Naive thymus-derived CD8-positive, alpha-beta T cell (primary cell): ENCODE results near the gene KRT85. TPM values are rescaled to one million over a fixed set of nuclear protein-coding genes. Genes with fewer than 3 reads are reported as not detected.

Experiments used
- ATAC-seq, 2 donors: fragments of 150-1000 bp; cut with Tn5 transposase in 1 of 2; sonication (Bioruptor Pico), chemical (Tn5 transposase) in 1 of 2; 1 replicate in 1 of 2; 2 replicates in 1 of 2; pipeline ENCODE4 v1.10.0; 2021; ENCODE audit warnings: mild to moderate bottlenecking in 2 of 2, moderate library complexity in 2 of 2
- POLR2A ChIA-PET: fragments of 350-600 bp; sonication (Branson Sonifier 250); formaldehyde crosslinking; loops from one replicate; lab custom pipeline; 2021; ENCODE audit warnings: antibody characterized with exemption; lab: Charles Lee
- DNase-seq, 10 donors: peaks; one replicate each; pipeline versions ENCODE4 v3.0.0 to v3.0.0-alpha.2; 2020 to 2022
- H3K27ac Mint-ChIP-seq, 10 donors: one replicate each; pipeline ENCODE4 v1.8.0; 2020 to 2022; ENCODE audit warnings: mild to moderate bottlenecking in 10 of 10, mixed read lengths in 10 of 10, moderate library complexity in 4 of 10, inconsistent platforms in 1 of 10
- H3K27me3 Mint-ChIP-seq, 5 donors: one replicate each; pipeline ENCODE4 v1.8.0; 2021 to 2022; ENCODE audit warnings: mixed read lengths in 5 of 5
- H3K36me3 Mint-ChIP-seq, 3 donors: one replicate each; pipeline ENCODE4 v1.8.0; 2020 to 2022; ENCODE audit warnings: mixed read lengths in 3 of 3, mild to moderate bottlenecking in 2 of 3, inconsistent platforms in 1 of 3
- H3K4me1 Mint-ChIP-seq, 4 donors: one replicate each; pipeline ENCODE4 v1.8.0; 2021 to 2022; ENCODE audit warnings: mixed read lengths in 4 of 4
- H3K4me3 Mint-ChIP-seq, 10 donors: one replicate each; pipeline ENCODE4 v1.8.0; 2020 to 2022; ENCODE audit warnings: mild to moderate bottlenecking in 10 of 10, mixed read lengths in 10 of 10, moderate library complexity in 6 of 10, inconsistent platforms in 1 of 10
- H3K9me3 Mint-ChIP-seq, 9 donors: one replicate each; pipeline ENCODE4 v1.8.0; 2020 to 2022; ENCODE audit warnings: mixed read lengths in 9 of 9, mild to moderate bottlenecking in 3 of 9, inconsistent platforms in 1 of 9, moderate library complexity in 1 of 9
- polyA plus RNA-seq, 3 donors: library from polyadenylated mRNA; unstranded; fragments of 300-500 nt; fragmentation: Illumina TruSeq; gene quantifications; one replicate each; pipeline ENCODE4 v1.2.3, GENCODE V29; 2021
- total RNA-seq, 8 experiments: library from RNA in 2 of 8; stranded (reverse) in 2 of 8; gene quantifications; one replicate each; pipeline ENCODE4 v1.2.3 and lab custom pipeline; 2021 to 2026

Gene KRT85
- total and polyA plus RNA-seq, 5 experiments from 2014 or later, result not detected

GRCh38 chr12:52341066-52341580 is 26.2 kb downstream of the KRT85 start:
- Mint-ChIP-seq H3K36me3 (peaks cover 0 to 9% (median 0%) of the 10 kb centered on the region in 3 donors), H3K9me3 (peaks cover 0 to 14% (median 5%) of the 10 kb centered on the region in 9 donors), H3K27me3 (peaks cover 0 to 16% (median 7%) of the 10 kb centered on the region in 5 donors), H3K4me1 (peaks cover 0 to 7% (median 0%) of the 10 kb centered on the region in 4 donors), H3K4me3 (no peak overlapping the region), H3K27ac (no peak overlapping the region)
- no peak for ATAC-seq
- POLR2A ChIA-PET, result no interaction called here
- peak in 1 of 10 donors; percentile 42 for DNase-seq

DNA sequence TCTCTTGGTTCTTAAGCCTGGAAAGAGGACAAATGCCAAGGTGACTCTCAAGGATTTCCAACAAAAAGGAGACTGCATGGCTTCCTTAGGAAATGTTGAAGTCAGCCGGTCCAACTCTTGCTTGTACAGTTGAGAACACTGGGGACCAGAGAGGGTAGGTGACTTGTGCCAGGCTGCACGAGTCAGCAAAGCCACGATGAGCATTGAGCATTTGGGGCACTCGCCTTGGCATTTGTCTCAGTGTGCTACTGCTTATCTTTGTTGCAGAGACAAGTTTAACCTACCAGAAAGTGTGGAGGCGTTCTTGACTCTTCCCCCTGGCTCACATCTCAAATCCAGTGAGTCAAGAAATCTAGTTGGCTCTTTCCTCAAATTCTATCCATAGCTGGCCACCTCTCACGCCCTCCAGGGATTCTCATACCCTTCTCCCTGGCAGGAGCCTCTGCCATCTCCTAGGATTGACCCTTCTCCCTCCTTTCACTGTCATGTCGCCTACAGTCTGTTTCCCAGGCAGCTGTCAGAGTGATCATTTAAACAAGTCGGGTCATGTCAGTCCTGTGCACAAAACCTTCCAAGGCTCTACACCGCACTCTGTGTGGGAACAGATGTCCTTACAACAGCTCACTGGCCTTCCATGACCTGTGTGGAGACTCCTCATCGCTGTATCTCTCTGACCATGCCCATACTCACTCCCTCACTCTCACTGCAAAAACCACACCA is 28.9 kb downstream of the KRT85 start:
- peaks cover 0 to 9% (median 0%) of the 10 kb centered on the region in 3 donors for H3K36me3 Mint-ChIP-seq
- peaks cover 0 to 4% (median 0%) of the 10 kb centered on the region in 4 donors for H3K4me1 Mint-ChIP-seq
- H3K4me3 Mint-ChIP-seq, result no peak overlapping the region
- peak in 1 of 10 donors; percentile 23 for DNase-seq
- H3K27ac Mint-ChIP-seq, result no peak overlapping the region
- ATAC-seq, result no peak
- peaks cover 3 to 20% (median 10%) of the 10 kb centered on the region in 5 donors for H3K27me3 Mint-ChIP-seq
- H3K9me3 Mint-ChIP-seq, result peaks cover 0 to 16% (median 9%) of the 10 kb centered on the region in 9 donors
- POLR2A ChIA-PET, result interaction anchor here (1.6 kb wide), 1 partner anchor 11 kb away, joined by 4 read pairs; no protein-coding TSS in a partner anchor

- Mint-ChIP-seq H3K4me1 (peaks cover 0 to 4% (median 0%) of the 10 kb centered on the region in 4 donors), H3K36me3 (peaks cover 0 to 9% (median 0%) of the 10 kb centered on the region in 3 donors), H3K4me3 (no peak overlapping the region), H3K9me3 (peaks cover 0 to 16% (median 9%) of the 10 kb centered on the region in 9 donors), H3K27ac (no peak overlapping the region), H3K27me3 (peaks cover 3 to 27% (median 10%) of the 10 kb centered on the region in 5 donors)
- no peak for DNase-seq
- POLR2A ChIA-PET, result no interaction called here
- ATAC-seq, result no peak
Observed at GRCh38 chr12:52337054-52337453, 30.2 kb downstream of the KRT85 start.

DNA sequence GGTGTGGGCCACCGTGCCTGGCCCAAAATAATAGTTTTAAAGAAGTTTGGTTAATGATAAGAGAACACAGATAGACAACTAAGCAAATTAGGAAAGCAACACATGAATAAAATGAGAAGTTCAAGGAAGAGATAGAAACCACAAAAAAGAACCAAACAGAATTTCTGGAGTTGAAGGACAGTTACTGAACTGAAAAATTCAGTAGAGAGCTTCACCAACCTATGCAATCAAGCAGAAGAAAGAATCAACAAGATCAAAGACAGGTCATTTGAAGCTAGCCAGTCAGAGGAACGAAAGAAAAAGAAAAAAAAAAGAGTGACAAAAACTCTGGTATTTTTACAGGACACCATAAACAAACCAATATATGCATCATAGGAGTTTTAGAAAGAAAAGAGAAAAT is 30.6 kb downstream of the KRT85 start:
- H3K27ac Mint-ChIP-seq, result no peak overlapping the region
- no peak for DNase-seq
- peaks cover 3 to 31% (median 9%) of the 10 kb centered on the region in 5 donors for H3K27me3 Mint-ChIP-seq
- H3K4me3 Mint-ChIP-seq, result no peak overlapping the region
- peaks cover 0 to 16% (median 9%) of the 10 kb centered on the region in 9 donors for H3K9me3 Mint-ChIP-seq
- no peak for ATAC-seq
- peaks cover 0 to 4% (median 0%) of the 10 kb centered on the region in 4 donors for H3K4me1 Mint-ChIP-seq
- H3K36me3 Mint-ChIP-seq, result peaks cover 0 to 9% (median 0%) of the 10 kb centered on the region in 3 donors
- POLR2A ChIA-PET, result no interaction called here

DNA sequence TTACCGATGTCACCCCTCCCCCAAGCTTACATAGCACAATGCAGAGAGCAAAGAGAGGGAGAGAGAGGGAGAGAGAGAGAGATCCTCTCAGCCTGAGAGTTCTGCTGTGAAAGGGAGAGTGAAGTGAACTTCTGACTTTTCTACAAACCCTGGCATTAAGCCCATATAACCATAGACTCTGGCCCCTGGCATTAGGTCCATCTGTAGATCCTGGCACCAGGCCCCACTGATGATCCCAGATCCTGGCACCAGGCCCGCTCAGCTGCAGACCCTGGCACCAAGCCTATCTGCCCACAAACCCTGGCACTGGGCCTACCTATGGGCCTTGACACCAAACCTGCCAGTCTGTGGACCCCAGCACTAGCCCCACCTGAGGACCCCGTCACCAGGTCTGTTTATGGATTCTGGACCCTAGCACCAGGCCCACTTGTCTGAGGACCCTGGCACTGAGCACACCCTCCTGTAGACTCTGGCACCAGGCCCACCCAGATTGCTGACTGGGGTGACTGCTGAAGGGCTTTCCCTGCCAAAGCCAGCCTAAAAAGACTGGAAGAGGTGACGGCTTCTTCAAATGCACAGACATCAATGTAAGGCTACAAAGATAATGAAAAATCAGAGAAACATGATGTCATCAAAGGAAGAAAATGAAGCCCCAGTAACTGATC is 31.6 kb downstream of the KRT85 start:
- Mint-ChIP-seq H3K36me3 (peaks cover 0 to 9% (median 0%) of the 10 kb centered on the region in 3 donors), H3K4me3 (no peak overlapping the region), H3K4me1 (peaks cover 0 to 4% (median 0%) of the 10 kb centered on the region in 4 donors), H3K27ac (no peak overlapping the region), H3K9me3 (peaks cover 0 to 16% (median 9%) of the 10 kb centered on the region in 9 donors), H3K27me3 (peaks cover 3 to 33% (median 11%) of the 10 kb centered on the region in 5 donors)
- POLR2A ChIA-PET, result no interaction called here
- DNase-seq, result peak in 1 of 10 donors; percentile 40
- no peak for ATAC-seq

- Mint-ChIP-seq H3K4me1 (peaks cover 0 to 3% (median 0%) of the 10 kb centered on the region in 4 donors), H3K27ac (no peak overlapping the region), H3K4me3 (no peak overlapping the region), H3K36me3 (peaks cover 0 to 9% (median 0%) of the 10 kb centered on the region in 3 donors), H3K9me3 (peaks cover 0 to 16% (median 9%) of the 10 kb centered on the region in 9 donors), H3K27me3 (peaks cover 3 to 27% (median 11%) of the 10 kb centered on the region in 5 donors)
- DNase-seq (no peak), ATAC-seq (no peak)
- POLR2A ChIA-PET, result no interaction called here
Observed at GRCh38 chr12:52334185-52334584, 33.1 kb downstream of the KRT85 start.

GRCh38 chr12:52333321-52333720 is 34.0 kb downstream of the KRT85 start:
- DNase-seq (peak in 1 of 10 donors; percentile 19), ATAC-seq (no peak)
- peaks cover 0 to 2% (median 0%) of the 10 kb centered on the region in 4 donors for H3K4me1 Mint-ChIP-seq
- peaks cover 3 to 18% (median 11%) of the 10 kb centered on the region in 5 donors for H3K27me3 Mint-ChIP-seq
- POLR2A ChIA-PET, result no interaction called here
- peaks cover 0 to 9% (median 0%) of the 10 kb centered on the region in 3 donors for H3K36me3 Mint-ChIP-seq
- H3K4me3 Mint-ChIP-seq, result no peak overlapping the region
- H3K27ac Mint-ChIP-seq, result no peak overlapping the region
- H3K9me3 Mint-ChIP-seq, result peaks cover 0 to 16% (median 9%) of the 10 kb centered on the region in 9 donors

DNA sequence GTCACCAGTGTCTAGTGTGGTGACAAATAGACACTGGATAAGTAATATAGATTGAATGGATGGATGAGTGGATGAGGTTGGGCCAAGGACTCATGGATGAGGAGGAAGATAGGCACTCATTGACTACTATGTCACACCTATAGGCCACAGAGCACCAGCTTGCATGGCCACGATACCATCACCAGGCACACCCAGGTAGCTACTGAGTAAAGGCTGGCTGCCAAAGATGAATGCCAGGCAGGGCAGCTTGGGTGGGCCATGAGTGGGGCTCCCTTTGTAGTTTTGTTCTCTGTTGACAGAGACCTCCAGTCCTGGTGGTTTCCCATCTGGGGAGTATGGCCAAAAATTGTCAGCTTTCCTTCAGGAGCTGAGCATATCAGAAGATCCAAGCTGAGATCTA is 34.9 kb downstream of the KRT85 start:
- peaks cover 4 to 5% (median 4%) of the 10 kb centered on the region in 4 donors for H3K4me1 Mint-ChIP-seq
- H3K36me3 Mint-ChIP-seq, result peaks cover 0 to 9% (median 0%) of the 10 kb centered on the region in 3 donors
- H3K9me3 Mint-ChIP-seq, result peaks cover 0 to 16% (median 9%) of the 10 kb centered on the region in 9 donors
- H3K4me3 Mint-ChIP-seq, result no peak overlapping the region
- POLR2A ChIA-PET, result no interaction called here
- peaks cover 3 to 19% (median 14%) of the 10 kb centered on the region in 5 donors for H3K27me3 Mint-ChIP-seq
- H3K27ac Mint-ChIP-seq, result peak overlapping the region in 1 of 10 donors; percentile 1
- peak in 1 of 10 donors; percentile 27 for DNase-seq
- no peak for ATAC-seq

DNA sequence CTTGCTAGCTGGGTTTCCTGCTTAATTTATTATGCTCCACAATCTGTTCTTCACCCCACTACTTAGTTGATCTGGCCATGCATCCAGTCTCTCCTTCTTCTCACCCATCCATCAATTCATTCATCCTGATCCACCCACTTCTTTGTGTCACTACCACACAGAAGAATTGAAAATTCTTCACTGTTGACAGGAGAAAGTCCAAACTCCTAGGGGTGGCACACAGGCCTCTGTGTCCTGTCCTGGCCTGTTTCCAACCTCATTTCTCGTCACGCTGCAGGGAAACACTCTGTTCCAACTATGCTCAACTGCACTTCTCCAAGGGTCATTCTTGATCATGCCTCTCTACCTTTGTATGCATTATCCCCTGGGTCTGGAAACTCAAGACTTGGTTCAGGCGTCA is 35.4 kb downstream of the KRT85 start:
- Mint-ChIP-seq H3K27ac (no peak overlapping the region), H3K27me3 (peaks cover 3 to 20% (median 15%) of the 10 kb centered on the region in 5 donors), H3K4me3 (no peak overlapping the region), H3K4me1 (peaks cover 6 to 9% (median 7%) of the 10 kb centered on the region in 4 donors), H3K9me3 (peaks cover 0 to 11% (median 6%) of the 10 kb centered on the region in 9 donors), H3K36me3 (peaks cover 0 to 4% (median 0%) of the 10 kb centered on the region in 3 donors)
- ATAC-seq (no peak), DNase-seq (no peak)
- POLR2A ChIA-PET, result no interaction called here

DNA sequence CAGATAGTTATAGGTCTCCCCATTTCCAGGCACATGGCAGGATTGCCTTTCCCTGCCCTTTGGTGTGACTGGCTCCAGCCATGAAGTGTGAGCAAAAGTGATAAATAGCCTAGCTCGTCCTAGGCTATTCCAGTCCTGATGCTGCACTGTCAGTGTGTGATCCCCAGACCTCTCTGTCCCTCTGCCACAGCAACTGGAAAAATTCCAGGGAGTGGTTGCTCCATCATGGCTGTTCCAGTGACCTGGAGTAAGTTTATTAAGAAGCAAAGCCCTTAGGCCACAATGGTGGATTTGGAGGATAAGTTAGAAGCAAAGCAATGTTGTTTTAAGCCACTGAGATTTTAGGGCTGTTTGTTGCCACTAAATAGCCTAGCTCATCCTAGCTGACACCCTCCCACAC is 36.2 kb downstream of the KRT85 start:
- ATAC-seq (no peak), DNase-seq (peak in 1 of 10 donors; percentile 4)
- Mint-ChIP-seq H3K27me3 (peaks cover 3 to 20% (median 17%) of the 10 kb centered on the region in 5 donors), H3K4me1 (peaks cover 6 to 9% (median 7%) of the 10 kb centered on the region in 4 donors), H3K4me3 (no peak overlapping the region), H3K27ac (no peak overlapping the region), H3K36me3 (no peaks in the 10 kb centered on the region), H3K9me3 (peaks cover 0 to 5% (median 0%) of the 10 kb centered on the region in 9 donors)
- POLR2A ChIA-PET, result no interaction called here

DNA sequence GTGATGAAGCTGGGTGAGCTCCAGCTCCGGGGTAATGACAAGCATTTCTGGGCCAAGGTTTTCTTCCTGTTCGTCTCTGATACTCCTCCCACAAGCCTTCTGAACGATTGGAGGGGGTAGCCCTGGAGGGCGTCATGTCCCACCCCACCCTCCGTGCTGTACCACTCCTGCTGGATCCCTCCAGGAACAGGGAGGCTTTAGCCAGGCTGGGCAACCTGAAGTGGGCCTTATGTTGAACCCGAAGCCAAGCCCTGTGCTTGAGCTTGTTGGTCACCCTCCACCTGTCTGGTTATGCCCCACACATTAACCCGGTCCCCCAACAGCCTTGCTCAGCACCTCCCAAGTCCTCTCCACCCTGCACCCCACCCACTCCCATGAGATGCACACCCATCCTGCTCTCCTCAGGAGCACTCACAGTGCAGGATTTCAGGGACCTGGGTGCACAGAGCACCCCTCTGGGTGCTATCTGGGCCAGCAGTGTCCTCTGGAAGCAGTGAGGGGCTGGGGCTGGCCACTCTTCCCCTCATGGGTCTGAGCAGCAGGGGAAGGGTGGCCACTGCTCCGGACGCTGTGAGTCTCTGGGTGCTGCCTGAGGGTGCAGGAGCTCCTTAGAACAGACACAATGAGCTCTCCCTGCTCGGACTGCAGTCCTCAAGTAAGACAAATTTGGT is 39.3 kb downstream of the KRT85 start:
- H3K4me1 Mint-ChIP-seq, result peaks cover 6 to 9% (median 7%) of the 10 kb centered on the region in 4 donors
- H3K27ac Mint-ChIP-seq, result peak overlapping the region in 1 of 10 donors; percentile 60
- no peak for ATAC-seq
- POLR2A ChIA-PET, result interaction anchor here (1.1 to 1.4 kb wide), 3 partner anchors 11 to 173 kb away, joined by 4 to 6 read pairs (median 4); no protein-coding TSS in a partner anchor
- DNase-seq, result peak in 1 of 10 donors; percentile 50
- H3K27me3 Mint-ChIP-seq, result peaks cover 0 to 34% (median 19%) of the 10 kb centered on the region in 5 donors
- H3K36me3 Mint-ChIP-seq, result no peaks in the 10 kb centered on the region
- H3K4me3 Mint-ChIP-seq, result no peak overlapping the region
- no peaks in the 10 kb centered on the region for H3K9me3 Mint-ChIP-seq
